ENCODE measurements around the gene RBFA. TPM values are rescaled to one million over a fixed set of nuclear protein-coding genes. Genes with fewer than 3 reads are reported as not detected.
"Not testable (repeated sequence)": the region's sequence is repeated elsewhere in the genome, so short reads cannot be mapped to it uniquely, and the experiment has no call there.

The RBFA gene
- total and polyA plus RNA-seq, 2 donors (not counting 3 experiments of a cell fraction or from before 2014, with no cell fraction given), result 27.4 to 34.8 TPM

GRCh38 chr18:79991494-79991893, 42.7 kb upstream of the RBFA start:
- peaks cover 17% of the 10 kb centered on the region for H3K79me2 ChIP-seq (ENCODE audit: control insufficient read depth, insufficient read depth, low read length)
- peaks cover 15% of the 10 kb centered on the region for H3K4me1 ChIP-seq (ENCODE audit: control insufficient read depth, extremely low read depth, insufficient read depth, low read length)
- dilution Hi-C loops (cut with MboI; ENCODE audit: extremely low pct_ligation_motif_present, low sequenced_read_pairs), result no loop called here
- BruUV-seq (replicated peaks), result no TSS peak
- no peaks in the 10 kb centered on the region for H3K9me3 ChIP-seq (replicated peaks; ENCODE audit: control insufficient read depth, insufficient read depth, low read length)
- FAIRE-seq (no peak), DNase-seq (ENCODE audit: low read depth, low spot score) (no peak)
- H3K36me3 ChIP-seq (ENCODE audit: control insufficient read depth in 2 of 2, extremely low read depth in 1 of 2, insufficient read depth in 2 of 2, low read length in 2 of 2), result no peaks in the 10 kb centered on the region
- H3K9me1 ChIP-seq (replicated peaks; ENCODE audit: control insufficient read depth, extremely low read depth, insufficient read depth, low read length), result no peaks in the 10 kb centered on the region
- CTCF ChIA-PET, result no interaction called here
- no peak overlapping the region for H2AFZ ChIP-seq (ENCODE audit: low read depth, low read length)
- H3K4me3 ChIP-seq (replicated peaks in 1 of 3; ENCODE audit: insufficient read depth in 1 of 3, low read depth in 1 of 3, low read length in 3 of 3), result no peak overlapping the region
- H3K27me3 ChIP-seq (ENCODE audit: control insufficient read depth in 2 of 2, insufficient read depth in 2 of 2, low read length in 2 of 2), result peaks cover 0 to 3% of the 10 kb centered on the region in 2 experiments
- H3K9ac ChIP-seq (replicated peaks; ENCODE audit: extremely low read depth, insufficient read depth, low read length), result no peak overlapping the region
- H4K20me1 ChIP-seq (replicated peaks; ENCODE audit: control insufficient read depth, extremely low read depth, insufficient read depth, low read length), result no peaks in the 10 kb centered on the region
- TF ChIP-seq JUN (IDR thresholded peaks at IDR 0.05; ENCODE audit: borderline replicate concordance, insufficient read depth, insufficient read length, low read depth), result no peak
- no peak for TF ChIP-seq MAX (IDR thresholded peaks at IDR 0.05; ENCODE audit: insufficient read depth, insufficient read length)
- TF ChIP-seq POLR2A (IDR thresholded peaks at IDR 0.05; ENCODE audit: low read depth, low read length), result no peak
- TF ChIP-seq CTCF (IDR thresholded peaks at IDR 0.05; ENCODE audit: extremely low read depth in 1 of 2, insufficient read depth in 1 of 2, low read depth in 1 of 2, low read length in 2 of 2), result no peak
- no peak for TF ChIP-seq MYC (IDR thresholded peaks at IDR 0.05; ENCODE audit: low read depth, low read length)
- TF ChIP-seq FOS (IDR thresholded peaks at IDR 0.05; ENCODE audit: borderline replicate concordance, insufficient read depth, low read length), result no peak
- TF ChIP-seq POLR2AphosphoS5 (IDR thresholded peaks at IDR 0.05; ENCODE audit: insufficient read depth, low read depth, low read length), result no peak
- TF ChIP-seq EZH2 (IDR thresholded peaks at IDR 0.05; ENCODE audit: borderline replicate concordance, low read depth, low read length, severe bottlenecking), result no peak
- TF ChIP-seq GATA2 (IDR thresholded peaks at IDR 0.05; ENCODE audit: insufficient read depth, insufficient read length, low read depth, low read length), result no peak
- POLR2A ChIA-PET, result no interaction called here
- H3K4me2 ChIP-seq (ENCODE audit: insufficient read depth, low read length), result no peak overlapping the region
- intact Hi-C loops (cut with micrococcal nuclease), result no loop called here
- no peak overlapping the region for H3K27ac ChIP-seq (ENCODE audit: insufficient read depth, low read depth, low read length)

GRCh38 chr18:79999701-80000100, 34.5 kb upstream of the RBFA start:
- H3K79me2 ChIP-seq (ENCODE audit: control insufficient read depth, insufficient read depth, low read length); BruUV-seq (replicated peaks); H3K27me3 ChIP-seq (ENCODE audit: control insufficient read depth in 2 of 2, insufficient read depth in 2 of 2, low read length in 2 of 2); H3K36me3 ChIP-seq (ENCODE audit: control insufficient read depth in 2 of 2, extremely low read depth in 1 of 2, insufficient read depth in 2 of 2, low read length in 2 of 2); H3K27ac ChIP-seq (ENCODE audit: insufficient read depth, low read depth, low read length); H3K4me3 ChIP-seq (replicated peaks in 1 of 3; ENCODE audit: insufficient read depth in 1 of 3, low read depth in 1 of 3, low read length in 3 of 3); FAIRE-seq; CTCF ChIA-PET; POLR2A ChIA-PET; dilution Hi-C loops (cut with MboI; ENCODE audit: extremely low pct_ligation_motif_present, low sequenced_read_pairs); H2AFZ ChIP-seq (ENCODE audit: low read depth, low read length); H3K4me2 ChIP-seq (ENCODE audit: insufficient read depth, low read length); H3K4me1 ChIP-seq (ENCODE audit: control insufficient read depth, extremely low read depth, insufficient read depth, low read length); H3K9me3 ChIP-seq (replicated peaks; ENCODE audit: control insufficient read depth, insufficient read depth, low read length); DNase-seq (ENCODE audit: low read depth, low spot score); H4K20me1 ChIP-seq (replicated peaks; ENCODE audit: control insufficient read depth, extremely low read depth, insufficient read depth, low read length); intact Hi-C loops (cut with micrococcal nuclease); H3K9ac ChIP-seq (replicated peaks; ENCODE audit: extremely low read depth, insufficient read depth, low read length); H3K9me1 ChIP-seq (replicated peaks; ENCODE audit: control insufficient read depth, extremely low read depth, insufficient read depth, low read length): not testable (repeated sequence)
